Hepatocyte (in vitro differentiated cells): ENCODE results near the gene PITPNB.

Experiments
- EZH2 ChIP-seq: fragments of 200-600 bp; sonication (generic); IDR thresholded peaks from 2 replicates; pipeline ENCODE4 v1.6.1; 2016; ENCODE audit warnings: antibody characterized with exemption, mild to moderate bottlenecking, borderline replicate concordance
- TF ChIP-seq, protein P1 (sequence below): fragments of 200-600 bp; sonication (generic); IDR thresholded peaks from 2 replicates; pipeline ENCODE4 v1.5.1; 2016; ENCODE audit warnings: antibody characterized with exemption, mild to moderate bottlenecking; ENCODE audit not compliant: poor library complexity

DNA sequence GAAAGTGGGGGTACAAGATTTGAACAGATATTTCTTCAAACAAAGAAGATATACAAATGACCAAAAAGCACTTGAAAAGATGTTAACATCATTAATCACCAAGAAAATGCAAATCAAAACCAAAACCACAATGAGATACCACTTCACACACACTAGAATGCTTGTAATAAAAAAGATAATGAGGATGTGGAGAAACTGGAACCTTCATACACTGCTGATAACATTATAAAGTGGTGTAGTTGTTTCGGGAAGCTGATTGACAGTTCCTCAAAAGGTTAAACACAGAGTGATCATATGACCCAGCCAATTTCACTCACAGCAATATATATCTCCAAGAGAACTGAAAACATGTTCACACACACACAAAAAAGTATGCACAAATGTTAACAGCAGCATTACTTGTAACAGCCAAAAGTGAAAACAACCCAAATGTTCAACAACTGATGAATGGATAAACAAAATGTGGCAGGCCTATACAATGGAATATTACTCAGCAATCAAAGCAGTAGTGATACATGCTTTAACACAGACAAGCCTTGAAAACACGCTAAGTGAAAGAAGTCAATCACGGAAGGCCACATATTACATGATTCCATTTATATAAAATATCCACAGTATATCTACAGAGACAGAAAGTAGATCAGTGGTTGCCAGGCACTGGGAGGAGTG is 15.1 kb downstream of the PITPNB start:
- TF ChIP-seq, protein P1, sequence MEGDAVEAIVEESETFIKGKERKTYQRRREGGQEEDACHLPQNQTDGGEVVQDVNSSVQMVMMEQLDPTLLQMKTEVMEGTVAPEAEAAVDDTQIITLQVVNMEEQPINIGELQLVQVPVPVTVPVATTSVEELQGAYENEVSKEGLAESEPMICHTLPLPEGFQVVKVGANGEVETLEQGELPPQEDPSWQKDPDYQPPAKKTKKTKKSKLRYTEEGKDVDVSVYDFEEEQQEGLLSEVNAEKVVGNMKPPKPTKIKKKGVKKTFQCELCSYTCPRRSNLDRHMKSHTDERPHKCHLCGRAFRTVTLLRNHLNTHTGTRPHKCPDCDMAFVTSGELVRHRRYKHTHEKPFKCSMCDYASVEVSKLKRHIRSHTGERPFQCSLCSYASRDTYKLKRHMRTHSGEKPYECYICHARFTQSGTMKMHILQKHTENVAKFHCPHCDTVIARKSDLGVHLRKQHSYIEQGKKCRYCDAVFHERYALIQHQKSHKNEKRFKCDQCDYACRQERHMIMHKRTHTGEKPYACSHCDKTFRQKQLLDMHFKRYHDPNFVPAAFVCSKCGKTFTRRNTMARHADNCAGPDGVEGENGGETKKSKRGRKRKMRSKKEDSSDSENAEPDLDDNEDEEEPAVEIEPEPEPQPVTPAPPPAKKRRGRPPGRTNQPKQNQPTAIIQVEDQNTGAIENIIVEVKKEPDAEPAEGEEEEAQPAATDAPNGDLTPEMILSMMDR: no peak
- TF ChIP-seq EZH2: no peak
